NCI-H1092 (cell line): Measurements from ENCODE around the gene KRT2.
"Not testable (repeated sequence)": the region's sequence is repeated elsewhere in the genome, so short reads cannot be mapped to it uniquely, and the experiment has no call there.

Experiments used
- DNase-seq: peaks from one replicate; lab custom pipeline; 2025; lab: John Stamatoyannopoulos, UW

KRT2 gene

DNA sequence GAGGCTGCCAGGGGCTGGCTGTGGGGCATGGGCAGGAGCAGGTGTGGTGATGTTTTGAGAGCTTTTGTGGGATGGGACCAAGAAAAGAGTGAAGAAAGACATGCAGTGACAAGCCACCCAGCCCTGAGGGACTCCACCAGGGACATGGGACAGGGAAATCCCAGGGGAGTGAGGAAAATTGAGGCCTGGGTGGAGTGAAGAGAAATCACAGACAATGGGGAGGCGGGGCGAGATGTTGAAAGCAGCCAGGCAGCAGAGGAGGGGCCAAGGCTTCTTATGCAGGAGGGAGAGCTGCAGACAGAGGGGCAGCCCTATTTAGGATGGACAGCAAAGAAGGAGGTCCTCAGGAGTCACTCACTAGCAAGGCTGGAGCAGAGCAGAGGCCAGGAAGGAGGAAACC, 32.4 kb upstream of the KRT2 start:
- no peak for DNase-seq

DNA sequence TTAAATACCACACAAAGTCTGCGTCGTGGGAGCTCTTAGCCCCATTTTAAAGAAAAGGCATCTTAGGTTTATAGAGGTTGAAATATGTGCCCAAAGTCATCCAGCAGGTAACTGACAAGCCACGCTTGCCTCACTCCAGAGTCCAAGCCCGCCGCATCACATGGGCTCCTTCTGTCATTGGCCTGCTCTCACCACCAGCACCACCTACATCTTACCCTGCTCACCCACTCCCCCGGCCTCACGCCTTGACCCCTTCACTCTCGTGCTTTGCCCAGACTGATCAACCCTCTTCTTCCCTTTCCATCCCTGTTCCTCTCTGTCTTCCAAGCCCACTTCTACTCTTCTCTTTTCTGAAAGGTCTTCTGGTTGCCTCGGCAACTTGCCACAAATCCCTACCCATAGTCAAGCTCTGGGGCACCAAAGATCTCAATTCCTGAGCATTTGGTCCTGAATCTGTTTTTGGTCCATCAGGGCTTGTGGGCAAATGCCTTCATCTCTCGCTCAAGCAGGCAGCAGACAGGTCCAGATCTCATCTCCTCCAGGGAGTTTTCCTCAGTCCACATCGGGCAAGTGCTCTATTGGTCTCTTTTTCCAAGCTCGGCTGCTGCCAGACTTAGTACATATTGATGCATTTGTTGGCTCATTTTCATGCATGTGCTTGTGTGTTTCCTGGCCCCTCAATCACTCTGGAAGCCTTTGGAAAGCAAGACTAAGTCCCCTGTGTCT, 31.7 kb upstream of the KRT2 start:
- DNase-seq: no peak

DNA sequence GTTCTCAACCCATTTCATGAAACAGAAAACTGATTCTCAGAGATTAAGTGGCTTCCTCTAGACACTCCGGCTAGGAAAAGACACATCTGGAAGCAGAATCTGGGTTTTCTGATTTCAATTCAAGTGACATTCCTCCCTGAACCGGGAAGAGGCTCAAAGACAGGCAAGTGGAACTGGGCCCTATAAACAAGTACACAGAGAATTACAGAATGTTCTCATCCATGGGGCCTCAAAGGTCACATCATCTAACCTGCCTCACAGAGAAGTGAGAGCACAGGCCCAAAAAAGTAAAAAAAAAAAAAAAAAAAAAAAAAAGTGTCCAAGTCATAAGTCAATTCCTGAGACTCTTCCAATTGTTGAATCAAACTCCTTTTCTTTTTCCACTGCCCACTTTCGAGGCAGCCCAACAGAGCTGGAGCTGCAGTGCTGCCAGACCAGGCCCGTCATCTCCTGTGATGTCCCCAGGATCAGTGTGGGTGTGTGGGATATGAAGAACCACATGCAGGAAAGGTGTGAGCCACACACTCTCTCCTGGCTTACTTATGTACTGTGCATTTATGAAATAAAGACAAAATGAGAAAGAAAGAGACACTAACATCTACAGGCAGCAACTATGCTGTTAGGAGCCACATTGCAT, 31.0 kb upstream of the KRT2 start:
- no peak for DNase-seq

DNA sequence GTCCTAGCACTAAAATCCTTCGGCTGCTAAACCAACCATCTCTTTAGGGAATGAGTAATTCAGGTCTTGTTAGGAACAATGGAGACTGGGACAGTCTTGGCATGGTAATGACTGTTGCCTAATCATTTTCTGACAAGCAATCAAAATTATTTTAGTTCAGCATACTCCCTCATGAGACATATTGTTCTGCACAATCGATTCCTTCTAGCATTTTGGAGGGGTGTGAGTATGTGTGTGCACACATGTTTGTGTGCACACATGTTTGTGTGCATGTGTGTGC, 30.3 kb upstream of the KRT2 start:
- no peak for DNase-seq

DNA sequence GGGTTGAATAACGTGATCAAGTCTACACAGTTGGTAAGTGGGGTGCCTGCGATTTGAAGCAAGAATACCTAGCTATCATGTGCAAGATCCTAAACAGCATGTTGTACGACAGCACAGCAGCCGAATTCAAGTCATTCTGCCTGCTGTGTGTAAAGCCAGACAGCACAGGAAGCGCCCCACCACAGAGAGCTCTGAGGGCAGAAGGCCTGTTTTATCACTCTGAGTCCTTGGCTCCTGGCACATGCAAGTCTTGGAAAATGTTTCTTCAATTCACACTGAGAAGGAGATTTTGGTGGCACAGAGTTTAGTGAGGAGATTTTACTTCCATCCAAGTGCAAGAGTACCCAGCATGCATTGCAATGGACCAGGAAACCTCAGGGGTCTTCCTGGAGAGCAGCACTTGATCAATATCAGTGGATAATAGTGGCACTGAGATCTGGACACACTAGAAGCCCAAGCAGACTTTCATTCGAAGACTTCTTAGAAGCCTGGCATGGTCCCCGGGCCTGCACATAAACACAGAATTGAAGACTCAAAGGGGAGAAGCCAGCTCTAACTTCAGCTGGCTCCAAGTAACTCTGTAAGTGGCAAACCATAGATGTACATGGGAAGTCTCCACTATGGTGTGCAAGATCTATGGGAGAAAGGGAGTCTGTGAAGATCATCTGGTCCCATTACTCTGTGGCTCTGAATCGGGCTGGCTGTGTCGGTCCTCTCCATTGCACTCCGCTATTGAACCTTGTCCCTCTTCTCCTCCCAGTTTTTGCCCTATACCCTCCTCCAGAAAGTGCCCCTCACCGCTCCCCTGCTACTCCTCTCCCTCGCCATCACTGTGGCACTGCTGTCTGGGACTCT, 29.7 kb upstream of the KRT2 start:
- no peak for DNase-seq

DNA sequence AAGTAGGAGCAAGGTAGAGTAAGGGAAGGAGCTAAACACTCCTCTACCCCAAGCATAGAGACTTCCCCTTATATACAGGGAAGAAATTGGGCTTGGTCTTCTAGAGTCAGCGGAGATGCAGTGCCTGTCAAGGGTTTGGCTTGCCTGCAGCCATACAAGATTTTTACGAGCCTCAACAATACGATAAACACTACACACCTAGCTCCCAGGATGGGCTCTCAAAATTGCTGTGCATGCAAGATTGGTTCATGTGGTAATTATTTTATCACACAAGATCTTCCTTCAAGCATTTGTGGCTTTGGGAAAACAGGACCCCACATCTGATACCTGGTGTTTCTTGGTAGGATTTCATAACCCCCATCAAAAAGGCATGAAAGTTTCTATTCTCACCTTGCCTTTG, 28.4 kb upstream of the KRT2 start, which contains the start of gene KRT1:
Gene KRT1 (minus strand): TSS at position 45 of the 400 bp plus-strand sequence. CDS start 59 bp downstream, outside the sequence.
- no peak for DNase-seq

DNA sequence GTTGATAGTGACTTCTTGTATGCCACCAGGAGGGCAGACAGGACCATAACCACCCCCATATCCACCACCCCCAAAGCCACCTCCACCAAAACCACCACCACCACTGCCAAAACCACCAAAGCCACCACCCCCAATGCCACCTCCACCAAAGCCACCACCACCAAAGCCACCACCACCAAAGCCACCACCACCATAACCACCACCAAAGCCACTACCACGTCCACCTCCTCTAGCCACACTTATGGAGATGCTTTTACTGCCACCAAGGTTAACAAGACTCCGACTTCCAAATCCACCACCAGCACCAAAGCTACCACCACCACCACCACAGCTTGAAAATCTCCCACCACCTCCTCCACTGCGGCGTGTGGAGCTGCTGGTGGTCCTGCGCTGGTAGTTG, 27.9 kb upstream of the KRT2 start:
- DNase-seq: no peak

DNA sequence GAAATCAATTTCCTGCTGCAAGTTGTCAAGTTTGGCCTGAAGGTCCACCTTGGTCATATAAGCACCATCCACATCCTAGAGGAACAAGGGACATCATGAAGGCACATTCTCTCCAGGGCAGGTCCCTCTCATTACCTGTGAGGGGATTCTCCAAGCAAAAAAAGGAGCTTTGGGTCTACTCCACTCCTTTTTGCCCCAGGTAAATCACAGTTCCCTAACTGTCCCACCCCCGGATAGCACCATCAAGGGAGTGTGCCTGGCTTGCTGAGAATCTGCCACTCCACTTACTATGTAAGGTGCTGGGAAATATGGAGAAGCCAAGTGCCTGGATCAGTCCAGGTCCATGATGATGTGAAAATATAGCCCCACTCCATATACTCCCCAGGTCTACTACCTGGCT, 25.7 kb upstream of the KRT2 start:
- no peak for DNase-seq

DNA sequence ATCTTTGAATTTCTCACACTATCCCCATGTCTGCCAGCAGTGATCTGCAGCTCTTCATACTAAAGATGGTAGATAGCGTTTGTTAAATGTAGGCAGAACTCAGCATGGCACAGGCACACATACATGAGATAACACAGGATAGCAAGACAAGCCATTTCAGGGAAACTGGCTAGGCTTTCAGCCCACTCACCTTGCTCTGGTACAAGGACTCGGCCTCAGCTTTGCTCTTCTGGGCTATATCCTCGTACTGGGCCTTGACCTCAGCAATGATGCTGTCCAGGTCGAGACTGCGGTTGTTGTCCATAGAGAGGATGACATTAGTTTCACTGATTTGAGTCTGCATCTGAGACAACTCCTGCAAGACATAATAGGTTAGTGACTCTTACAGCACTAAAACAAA, 25.1 kb upstream of the KRT2 start:
- DNase-seq: no peak

DNA sequence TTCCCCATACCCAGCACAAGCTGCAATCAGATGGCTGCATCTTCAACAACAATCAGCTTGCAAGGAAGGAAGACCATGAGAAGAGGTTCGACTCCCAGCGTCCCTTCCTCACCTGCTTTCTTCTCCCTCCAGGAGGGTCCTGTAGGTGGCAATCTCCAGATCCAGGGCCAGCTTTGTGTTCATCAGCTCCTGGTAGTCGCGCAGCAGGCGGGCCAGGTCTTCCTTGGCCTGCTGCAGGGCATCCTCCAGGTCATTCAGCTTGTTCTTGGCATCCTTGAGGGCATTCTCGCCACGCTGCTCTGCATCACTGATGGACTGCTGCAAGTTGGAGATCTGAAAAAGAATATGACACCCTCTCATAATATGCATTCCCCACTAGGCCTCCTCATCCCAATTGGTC, 24.2 kb upstream of the KRT2 start:
- DNase-seq: no peak

DNA sequence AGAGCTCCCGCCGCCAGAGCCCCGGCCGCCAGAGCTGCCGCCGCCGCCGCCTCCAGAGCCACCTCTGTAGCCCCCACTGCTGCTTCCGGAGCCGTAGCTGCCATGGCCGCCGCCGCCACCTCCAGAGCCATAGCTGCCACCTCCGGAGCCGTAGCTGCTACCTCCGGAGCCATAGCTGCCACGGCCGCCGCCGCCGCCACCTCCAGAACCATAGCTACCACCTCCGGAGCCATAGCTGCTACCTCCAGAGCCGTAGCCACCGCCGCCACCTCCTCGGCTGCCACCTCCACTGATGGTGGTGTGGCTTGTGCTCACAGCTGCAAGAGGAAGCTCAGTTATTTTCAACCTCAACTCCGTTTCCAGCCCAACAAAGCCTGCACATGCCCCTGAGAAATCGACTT, 23.3 kb upstream of the KRT2 start:
- no peak for DNase-seq

DNA sequence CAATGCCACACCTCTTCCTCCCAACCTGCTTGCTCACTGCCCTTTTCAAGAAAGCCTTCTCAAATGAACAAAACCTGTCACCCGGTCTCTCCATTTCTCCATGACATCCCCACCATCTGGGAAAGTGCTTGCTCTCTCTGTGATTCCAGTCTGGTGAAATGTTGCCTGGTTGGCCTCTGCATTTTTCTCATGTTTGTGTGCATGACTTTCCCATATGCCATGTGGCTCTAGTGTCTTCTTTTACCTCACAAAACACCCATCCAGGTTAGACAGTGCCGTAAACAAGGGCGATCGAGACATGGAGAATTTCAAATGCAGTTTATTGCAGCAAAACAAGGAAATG, 22.4 kb upstream of the KRT2 start:
- DNase-seq: no peak

DNA sequence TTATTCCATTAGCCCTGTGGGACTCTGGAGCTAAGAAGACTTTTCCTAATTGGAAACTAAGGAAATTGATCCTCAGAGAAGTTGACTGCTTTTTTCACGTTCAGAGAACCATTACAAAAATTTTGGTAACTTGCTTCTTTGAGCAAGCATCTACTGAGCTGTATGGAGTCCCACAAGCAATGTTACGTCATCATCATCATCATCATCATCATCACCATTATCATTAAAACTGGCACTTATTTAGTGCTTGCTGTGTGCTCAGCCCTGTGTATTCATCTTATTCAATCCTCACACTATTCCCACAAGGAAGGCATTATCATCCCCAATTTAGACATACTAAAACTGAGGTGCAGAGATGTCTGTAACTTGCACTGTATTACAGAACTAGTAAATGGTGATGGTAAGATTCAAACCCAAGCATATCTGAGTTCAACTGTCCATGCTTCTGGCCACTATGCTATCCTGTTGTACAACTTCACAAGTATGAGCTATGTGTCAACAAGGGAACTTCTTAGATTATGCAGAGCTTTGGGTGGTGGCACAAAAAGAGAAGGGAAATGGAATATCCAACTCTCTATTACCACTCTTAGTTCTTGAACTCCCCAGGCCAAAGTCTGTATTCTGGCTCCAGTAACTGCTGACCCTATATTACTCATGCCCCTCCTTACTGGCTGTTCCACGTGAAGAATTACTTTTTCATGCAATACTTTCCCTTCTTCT, 21.9 kb upstream of the KRT2 start:
- no peak for DNase-seq

DNA sequence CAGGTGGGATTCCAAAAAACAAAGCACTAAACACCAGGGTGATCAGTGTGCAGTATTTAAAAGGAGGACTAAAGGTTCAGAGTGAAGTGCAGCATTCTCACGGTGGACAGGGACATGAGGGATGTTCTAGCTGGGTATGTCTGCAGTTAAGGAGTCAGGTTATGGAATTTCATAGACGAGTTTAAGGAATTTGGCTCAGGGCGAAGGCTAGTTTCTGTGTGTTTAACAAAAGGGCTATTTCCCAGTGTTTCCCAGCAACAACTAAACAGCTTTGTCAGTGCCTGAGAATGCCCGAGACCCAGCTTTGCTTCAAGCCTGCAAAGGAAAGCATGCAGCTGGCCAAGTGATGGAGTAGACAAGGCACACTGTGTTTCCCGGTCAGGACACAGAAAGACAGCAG, 21.2 kb upstream of the KRT2 start:
- no peak for DNase-seq

DNA sequence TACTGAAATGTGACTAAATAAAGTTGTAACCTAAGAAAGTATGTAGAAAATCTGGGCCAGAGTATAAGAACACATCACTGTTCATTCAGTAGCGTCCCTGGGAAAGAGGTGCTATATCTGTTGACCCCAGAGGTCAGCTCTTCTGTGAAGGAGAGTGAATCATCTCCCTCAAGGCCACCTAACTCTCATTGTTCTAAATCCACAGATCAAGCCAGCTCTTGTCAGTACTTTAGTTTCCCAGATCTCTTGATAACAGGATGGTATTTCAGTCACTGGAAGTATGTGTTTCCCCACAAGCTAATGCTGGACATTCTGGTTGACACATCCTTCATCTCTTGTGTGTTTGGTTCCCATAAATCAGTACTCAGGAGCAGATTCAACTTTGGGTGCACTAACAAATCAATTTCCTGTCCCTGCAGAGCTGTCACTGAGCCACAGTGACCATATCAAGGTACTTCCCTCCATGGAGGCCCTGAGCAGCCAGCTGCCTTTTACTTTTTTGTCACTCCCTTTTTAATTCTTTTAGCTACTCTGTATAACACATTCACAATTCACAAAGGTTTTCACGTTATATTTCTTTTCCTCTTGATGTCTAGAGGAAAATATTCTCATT, 20.4 kb upstream of the KRT2 start:
- DNase-seq: no peak

DNA sequence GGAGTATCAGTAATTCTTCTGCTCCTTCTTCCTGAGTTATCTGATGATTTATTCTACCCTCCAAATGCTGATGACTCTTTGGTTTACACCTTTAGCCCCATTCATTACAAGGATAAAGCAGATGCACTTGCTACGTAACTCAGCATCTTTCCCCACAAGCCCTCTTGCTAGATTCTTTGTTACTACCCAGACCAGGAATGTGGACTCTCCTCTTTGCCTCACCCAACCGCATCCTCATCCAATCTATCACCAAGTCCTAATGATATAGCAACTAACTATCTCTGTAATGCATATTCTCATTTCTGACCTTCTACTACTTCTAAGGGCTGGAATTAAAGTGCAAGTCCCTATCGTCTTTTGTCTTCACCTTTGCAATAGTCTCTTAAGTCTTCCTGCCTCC, 18.9 kb upstream of the KRT2 start:
- no peak for DNase-seq

DNA sequence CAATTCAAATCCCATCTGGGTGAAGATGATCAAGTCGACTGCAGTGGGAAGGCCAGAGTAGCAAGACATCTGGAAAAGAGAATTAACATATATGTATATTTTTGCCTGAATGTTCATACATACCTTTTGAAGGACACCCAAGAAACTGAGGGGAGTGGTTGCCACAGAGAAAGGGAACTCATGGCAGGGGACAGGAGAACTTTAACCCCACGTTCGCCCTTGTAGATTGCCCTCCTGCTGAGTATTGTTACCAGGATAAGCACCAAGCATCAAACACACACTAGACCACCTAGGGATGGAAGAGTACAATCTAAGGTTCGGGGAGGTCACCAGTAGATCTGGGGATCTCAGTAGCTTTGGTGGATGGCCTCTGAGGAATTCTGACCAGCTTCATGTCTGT, 18.5 kb upstream of the KRT2 start:
- no peak for DNase-seq

DNA sequence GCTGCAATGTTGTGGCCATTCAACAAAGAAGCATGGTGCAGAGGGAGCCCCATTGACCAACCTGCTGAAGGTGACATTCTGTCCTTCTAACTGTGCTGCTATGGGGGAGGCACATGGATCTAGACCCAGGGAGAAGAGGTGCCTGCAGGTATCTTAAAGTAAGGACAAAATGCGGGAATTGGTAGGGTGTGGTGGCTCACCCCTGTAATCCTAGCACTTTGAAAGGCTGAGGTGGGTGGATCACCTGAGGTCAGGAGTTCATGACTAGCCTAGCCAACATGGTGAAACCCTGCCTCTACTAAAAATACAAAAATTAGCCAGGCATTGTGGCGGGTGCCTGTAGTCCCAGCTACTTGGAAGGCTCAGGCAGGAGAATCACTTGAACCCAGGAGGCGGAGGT, 17.9 kb upstream of the KRT2 start:
- DNase-seq: not testable (repeated sequence)

DNA sequence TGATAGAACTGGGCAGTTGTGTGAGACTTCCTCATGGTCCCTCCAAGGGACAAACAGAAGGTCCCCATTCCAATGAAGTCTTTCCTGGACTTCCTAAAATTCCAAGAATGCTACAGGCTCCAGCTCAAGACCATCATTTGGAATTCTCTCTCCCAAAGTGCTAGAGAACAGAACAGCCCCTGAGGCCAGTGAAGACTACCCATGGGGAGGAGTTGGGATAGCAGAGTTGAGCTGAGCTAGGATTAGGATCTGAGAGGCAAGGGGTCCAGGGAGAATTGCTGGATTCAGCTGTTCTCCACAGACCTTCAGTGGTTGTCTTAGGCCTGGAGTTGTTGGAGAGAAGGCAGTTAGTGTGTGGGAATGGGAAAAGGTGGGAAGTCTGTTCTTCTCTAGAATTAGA, 17.4 kb upstream of the KRT2 start:
- DNase-seq: no peak

DNA sequence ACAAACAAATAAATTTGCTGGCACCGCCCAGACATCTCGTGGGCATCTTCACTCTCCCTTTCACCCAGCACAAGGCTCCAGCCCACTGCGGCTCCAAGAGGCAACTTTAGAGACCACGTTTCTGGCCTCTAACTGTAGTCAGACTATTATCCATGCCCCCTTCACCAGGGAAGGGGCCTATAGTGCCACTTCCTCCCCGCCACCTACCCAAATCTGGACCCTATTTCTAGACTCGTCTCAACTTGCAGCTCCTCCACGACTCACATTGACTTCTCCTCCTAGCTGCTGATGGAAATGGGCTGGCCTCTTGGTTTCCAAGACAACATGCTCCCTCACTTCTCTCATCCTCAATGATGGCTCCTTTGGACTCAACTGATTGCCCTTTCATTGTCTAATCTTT, 15.9 kb upstream of the KRT2 start:
- DNase-seq: no peak

DNA sequence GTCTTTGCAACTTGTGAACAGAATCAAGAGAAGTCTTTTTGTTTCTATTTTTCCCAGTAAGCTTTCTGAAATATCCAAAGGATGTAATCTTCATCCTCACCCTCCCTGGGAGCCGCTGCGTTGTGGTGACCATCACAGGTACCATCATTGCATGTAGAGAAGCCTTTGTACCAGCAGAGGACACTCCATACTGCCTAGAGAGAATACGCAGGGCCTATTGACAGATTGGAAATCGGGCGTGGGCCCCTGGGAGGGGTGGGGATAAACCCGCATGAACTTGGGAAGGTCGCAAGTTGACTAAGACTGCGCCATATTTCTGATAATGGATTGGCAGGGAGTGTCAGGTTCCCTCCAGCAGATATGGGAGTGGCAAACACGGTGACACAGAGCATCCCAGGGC, 15.5 kb upstream of the KRT2 start:
- no peak for DNase-seq

DNA sequence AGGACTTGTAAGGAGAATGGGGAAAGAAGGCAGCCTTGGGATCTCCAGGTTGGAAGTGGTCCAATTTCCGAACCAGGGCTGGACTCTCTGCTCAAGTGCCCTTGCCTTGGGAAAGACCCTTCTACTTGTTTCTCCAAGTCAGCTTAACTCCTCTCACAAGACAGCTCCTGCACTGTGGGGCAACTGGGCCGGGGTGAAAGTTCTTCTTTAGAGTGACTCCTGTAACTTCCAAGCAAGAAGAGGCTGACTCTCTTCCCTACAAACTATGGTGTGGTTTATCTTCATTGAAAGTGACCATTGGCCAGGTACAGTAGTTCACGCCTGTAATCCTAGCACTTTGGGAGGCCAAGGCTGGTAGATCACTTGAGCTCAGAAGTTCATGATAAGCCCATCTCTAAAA, 14.5 kb upstream of the KRT2 start:
- no peak for DNase-seq
